Effector memory CD4-positive, alpha-beta T cell (primary cell): ENCODE results near the gene DOCK3.
A peak's percentile ranks its signal among the peaks of the same experiment; 100 is the strongest.
"Not testable (repeated sequence)": the region's sequence is repeated elsewhere in the genome, so short reads cannot be mapped to it uniquely, and the experiment has no call there.

Experiments
- DNase-seq, 3 donors: peaks; one replicate each; pipeline ENCODE4 v3.0.0-alpha.2; 2020
- H3K27ac ChIP-seq: 2 replicates; pipeline ENCODE4 v1.7.0; 2013; ENCODE audit warnings: mild to moderate bottlenecking, low read length, moderate library complexity; ENCODE audit not compliant: insufficient read depth, poor library complexity, severe bottlenecking
- H3K27me3 ChIP-seq: replicated peaks from 2 replicates; pipeline ENCODE4 v1.7.0; 2013; ENCODE audit warnings: mild to moderate bottlenecking, low read length; ENCODE audit not compliant: insufficient read depth, control insufficient read depth, poor library complexity, severe bottlenecking
- H3K36me3 ChIP-seq: 2 replicates; pipeline ENCODE4 v1.7.0; 2013; ENCODE audit warnings: mild to moderate bottlenecking, low read length, moderate library complexity; ENCODE audit not compliant: control insufficient read depth, insufficient read depth
- H3K4me1 ChIP-seq: 2 replicates; pipeline ENCODE4 v1.7.0; 2013; ENCODE audit warnings: low read length, mild to moderate bottlenecking; ENCODE audit not compliant: control insufficient read depth, insufficient read depth, poor library complexity, severe bottlenecking
- H3K4me3 ChIP-seq: 2 replicates; pipeline ENCODE4 v1.7.0; 2013; ENCODE audit warnings: low read length, low read depth, mild to moderate bottlenecking; ENCODE audit not compliant: insufficient read depth, poor library complexity, severe bottlenecking
- H3K9me3 ChIP-seq: 2 replicates; pipeline ENCODE4 v1.7.0; 2013; ENCODE audit warnings: mild to moderate bottlenecking, low read length, moderate library complexity; ENCODE audit not compliant: control insufficient read depth

The DOCK3 gene

GRCh38 chr3:51387281-51387680, 712.6 kb downstream of the DOCK3 start:
- Histone ChIP-seq H3K4me1 (peaks cover 42% of the 10 kb centered on the region), H3K36me3 (peaks cover 20% of the 10 kb centered on the region)
- H3K9me3 ChIP-seq, H3K4me3 ChIP-seq, DNase-seq, H3K27ac ChIP-seq, H3K27me3 ChIP-seq: not testable (repeated sequence)

GRCh38 chr3:51388286-51389029, 713.7 kb downstream of the DOCK3 start:
- Histone ChIP-seq H3K27me3 (no peaks in the 10 kb centered on the region), H3K4me1 (peaks cover 52% of the 10 kb centered on the region), H3K9me3 (no peaks in the 10 kb centered on the region), H3K27ac (peak overlapping the region; percentile 5), H3K36me3 (peaks cover 32% of the 10 kb centered on the region), H3K4me3 (no peak overlapping the region)
- DNase-seq = no peak

DNA sequence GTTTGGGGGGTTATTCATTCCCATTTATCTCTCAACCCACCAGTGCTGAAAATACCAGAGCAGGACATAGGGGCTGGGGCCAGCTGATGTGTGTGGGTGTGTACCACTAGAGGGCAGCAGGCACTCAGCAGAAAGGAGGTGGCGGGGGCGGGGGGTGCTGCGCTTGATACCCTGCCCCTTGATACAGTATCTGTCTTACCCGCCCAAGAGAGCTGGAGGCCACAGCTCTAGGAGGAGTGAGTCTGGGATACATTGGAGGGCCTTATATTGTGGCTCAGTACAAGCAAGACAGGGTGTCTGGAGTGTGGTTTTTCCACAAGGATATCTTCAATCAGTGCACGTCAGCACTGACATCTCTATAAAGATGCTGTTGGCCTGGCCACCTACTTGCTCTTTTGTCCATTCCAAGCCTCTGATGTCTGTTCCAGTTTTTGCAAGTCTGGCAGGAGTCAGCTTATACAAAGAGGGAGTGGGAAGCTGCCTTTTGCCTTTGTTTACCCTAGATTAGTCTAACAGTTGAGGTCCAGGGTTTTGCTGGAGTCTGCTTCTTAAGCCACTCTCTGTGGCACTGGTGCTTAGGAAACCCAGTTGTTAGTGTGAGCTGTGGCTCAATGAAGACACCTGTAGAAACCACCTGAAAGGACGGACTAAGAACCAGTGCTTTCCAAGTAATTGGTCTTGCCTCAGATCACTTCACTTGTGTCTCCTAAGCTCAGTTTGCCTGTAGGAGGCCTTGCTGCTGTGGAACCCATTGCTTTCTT, 714.9 kb downstream of the DOCK3 start:
- H3K9me3 ChIP-seq = no peaks in the 10 kb centered on the region
- peak overlapping the region; percentile 36 for H3K27ac ChIP-seq
- H3K4me3 ChIP-seq = no peak overlapping the region
- no peaks in the 10 kb centered on the region for H3K27me3 ChIP-seq
- H3K36me3 ChIP-seq = peaks cover 43% of the 10 kb centered on the region
- H3K4me1 ChIP-seq = peaks cover 55% of the 10 kb centered on the region
- DNase-seq = peak; percentile 27 to 46 (median 35)

DNA sequence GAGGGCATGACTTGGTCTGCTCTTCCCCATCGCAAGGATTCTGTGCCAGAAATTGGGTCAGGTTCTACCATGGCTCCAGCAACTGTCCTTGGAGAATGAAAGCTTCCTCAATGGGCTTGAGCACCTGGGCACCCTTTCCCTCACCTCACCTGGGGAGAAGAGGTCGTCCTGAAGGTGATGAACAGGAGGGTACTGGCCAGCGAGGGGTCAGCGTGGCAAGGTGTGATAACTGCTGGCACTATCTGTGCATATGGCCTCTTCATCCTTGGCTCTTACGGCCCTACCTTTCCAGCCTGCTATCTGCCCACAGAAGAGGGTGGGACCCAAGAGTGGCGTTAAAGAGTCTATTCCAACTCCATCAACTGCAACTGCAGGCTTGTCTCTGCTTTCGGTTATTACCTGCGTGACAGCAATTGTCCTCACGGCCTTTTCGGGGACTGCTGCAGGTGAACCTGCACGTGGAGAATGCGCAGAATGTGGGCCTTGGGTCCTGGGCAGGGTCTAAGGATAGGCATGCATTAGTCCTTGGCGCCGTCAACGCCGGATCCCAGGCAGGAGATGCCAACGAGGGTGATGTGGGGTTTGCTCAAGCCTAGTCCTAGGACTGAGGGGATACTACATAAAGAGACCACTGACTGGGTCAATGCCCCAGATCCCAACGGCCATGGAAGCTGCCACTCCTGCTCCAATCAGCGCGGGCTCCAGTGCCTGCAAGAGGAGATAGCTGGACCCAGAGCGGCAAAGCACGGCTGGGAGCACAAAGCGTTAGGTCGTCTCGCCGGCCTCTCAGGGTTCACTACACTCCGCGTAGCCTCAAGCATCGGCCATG, 715.7 kb downstream of the DOCK3 start:
- no peak for DNase-seq

DNA sequence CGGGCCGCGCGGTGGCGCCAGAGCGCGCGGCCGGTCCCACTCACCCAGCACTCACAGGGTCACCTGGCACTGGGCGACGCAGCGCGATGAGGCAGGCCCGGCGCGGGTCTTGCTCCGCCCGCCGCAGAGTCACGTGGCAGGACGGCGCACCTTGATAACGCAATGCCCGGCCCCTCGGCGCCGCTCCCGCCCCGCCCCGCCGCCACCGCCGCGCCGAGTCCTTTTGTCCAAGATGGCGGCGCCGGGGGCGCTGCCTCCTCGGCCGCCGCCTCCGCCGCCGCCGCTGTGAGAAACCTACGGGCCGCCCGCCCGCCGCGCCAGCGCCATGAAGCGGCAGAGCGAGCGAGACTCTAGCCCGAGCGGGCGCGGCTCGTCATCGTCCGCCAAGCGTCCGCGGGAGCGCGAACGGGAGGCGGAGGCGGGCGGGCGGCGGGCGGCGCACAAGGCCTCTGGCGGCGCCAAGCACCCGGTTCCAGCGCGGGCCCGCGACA, 716.4 kb downstream of the DOCK3 start, which contains the start of gene RBM15B:
TSS of gene RBM15B (plus strand) at position 211 of the 491 bp plus-strand sequence. CDS start at position 326, 115 bp downstream.
- Histone ChIP-seq H3K27me3 (no peaks in the 10 kb centered on the region), H3K4me1 (peaks cover 51% of the 10 kb centered on the region), H3K36me3 (peaks cover 58% of the 10 kb centered on the region)

More for the DNA sequence above, 715.7 kb downstream of the DOCK3 start:
- peaks cover 58% of the 10 kb centered on the region for H3K4me1 ChIP-seq
- H3K4me3 ChIP-seq = peak overlapping the region; percentile 37
- H3K27ac ChIP-seq = peak overlapping the region; percentile 63
- H3K9me3 ChIP-seq = no peaks in the 10 kb centered on the region
- no peaks in the 10 kb centered on the region for H3K27me3 ChIP-seq
- peaks cover 52% of the 10 kb centered on the region for H3K36me3 ChIP-seq

DNA sequence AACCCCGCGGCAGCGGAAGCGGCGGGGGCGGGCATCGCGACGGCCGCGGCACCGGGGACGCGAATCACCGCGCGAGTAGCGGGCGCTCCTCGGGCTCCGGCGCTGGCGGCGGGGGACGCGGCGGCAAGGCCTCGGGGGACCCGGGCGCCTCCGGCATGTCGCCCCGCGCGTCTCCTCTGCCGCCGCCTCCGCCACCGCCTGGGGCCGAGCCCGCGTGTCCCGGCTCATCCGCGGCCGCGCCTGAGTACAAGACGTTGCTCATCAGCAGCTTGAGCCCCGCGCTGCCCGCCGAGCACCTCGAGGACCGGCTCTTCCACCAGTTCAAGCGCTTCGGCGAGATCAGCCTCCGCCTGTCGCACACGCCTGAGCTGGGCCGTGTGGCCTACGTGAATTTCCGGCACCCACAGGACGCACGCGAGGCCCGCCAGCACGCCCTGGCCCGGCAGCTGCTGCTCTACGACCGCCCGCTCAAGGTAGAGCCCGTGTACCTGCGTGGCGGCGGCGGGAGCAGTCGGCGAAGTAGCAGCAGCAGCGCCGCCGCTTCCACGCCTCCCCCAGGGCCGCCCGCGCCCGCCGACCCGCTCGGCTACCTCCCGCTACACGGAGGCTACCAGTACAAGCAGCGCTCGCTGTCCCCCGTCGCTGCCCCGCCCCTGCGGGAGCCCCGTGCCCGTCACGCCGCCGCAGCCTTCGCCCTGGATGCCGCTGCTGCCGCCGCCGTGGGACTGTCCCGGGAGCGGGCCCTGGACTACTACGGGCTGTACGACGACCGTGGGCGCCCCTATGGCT, 717.0 kb downstream of the DOCK3 start:
- Histone ChIP-seq H3K4me1 (peaks cover 45% of the 10 kb centered on the region), H3K9me3 (no peaks in the 10 kb centered on the region), H3K27ac (peak overlapping the region; percentile 85), H3K27me3 (no peaks in the 10 kb centered on the region), H3K4me3 (peak overlapping the region; percentile 51), H3K36me3 (peaks cover 65% of the 10 kb centered on the region)
- peak in 2 of 3 donors; percentile 33 to 40 for DNase-seq

More for the DNA sequence above, 716.4 kb downstream of the DOCK3 start, which contains the start of gene RBM15B:
- Histone ChIP-seq H3K9me3 (no peaks in the 10 kb centered on the region), H3K27ac (peak within 1 kb of the TSS; percentile 85), H3K4me3 (peak within 1 kb of the TSS; percentile 51)
- DNase-seq = peak; percentile 95 to 97 (median 95)

DNA sequence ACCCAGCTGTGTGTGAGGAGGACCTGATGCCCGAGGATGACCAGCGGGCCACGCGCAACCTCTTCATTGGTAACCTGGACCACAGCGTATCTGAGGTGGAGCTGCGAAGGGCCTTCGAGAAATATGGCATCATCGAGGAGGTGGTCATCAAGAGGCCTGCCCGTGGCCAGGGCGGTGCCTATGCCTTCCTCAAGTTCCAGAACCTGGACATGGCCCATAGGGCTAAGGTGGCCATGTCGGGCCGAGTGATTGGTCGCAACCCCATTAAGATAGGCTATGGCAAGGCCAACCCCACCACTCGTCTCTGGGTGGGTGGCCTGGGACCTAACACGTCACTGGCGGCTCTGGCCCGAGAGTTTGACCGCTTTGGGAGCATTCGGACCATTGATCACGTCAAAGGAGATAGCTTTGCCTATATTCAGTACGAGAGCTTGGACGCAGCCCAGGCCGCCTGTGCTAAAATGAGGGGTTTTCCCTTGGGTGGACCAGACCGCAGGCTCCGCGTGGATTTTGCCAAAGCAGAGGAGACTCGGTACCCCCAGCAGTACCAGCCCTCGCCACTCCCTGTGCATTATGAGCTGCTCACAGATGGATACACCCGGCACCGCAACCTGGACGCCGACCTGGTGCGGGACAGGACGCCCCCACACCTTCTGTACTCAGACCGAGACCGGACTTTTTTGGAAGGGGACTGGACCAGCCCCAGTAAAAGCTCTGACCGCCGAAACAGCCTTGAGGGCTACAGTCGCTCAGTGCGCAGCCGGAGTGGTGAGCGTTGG, 717.8 kb downstream of the DOCK3 start:
- Histone ChIP-seq H3K36me3 (peaks cover 71% of the 10 kb centered on the region), H3K4me1 (peaks cover 43% of the 10 kb centered on the region), H3K27me3 (no peaks in the 10 kb centered on the region), H3K4me3 (peak overlapping the region; percentile 51), H3K27ac (peak overlapping the region; percentile 85), H3K9me3 (no peaks in the 10 kb centered on the region)
- no peak for DNase-seq

- Histone ChIP-seq H3K4me3 (no peak overlapping the region), H3K27ac (no peak overlapping the region), H3K36me3 (peaks cover 67% of the 10 kb centered on the region), H3K4me1 (peaks cover 43% of the 10 kb centered on the region), H3K27me3 (no peaks in the 10 kb centered on the region), H3K9me3 (no peaks in the 10 kb centered on the region)
- no peak for DNase-seq
These were observed 718.4 kb downstream of the DOCK3 start for GRCh38 chr3:51393134-51393495.
